ENCODE results near the gene SPAG9.

DNA sequence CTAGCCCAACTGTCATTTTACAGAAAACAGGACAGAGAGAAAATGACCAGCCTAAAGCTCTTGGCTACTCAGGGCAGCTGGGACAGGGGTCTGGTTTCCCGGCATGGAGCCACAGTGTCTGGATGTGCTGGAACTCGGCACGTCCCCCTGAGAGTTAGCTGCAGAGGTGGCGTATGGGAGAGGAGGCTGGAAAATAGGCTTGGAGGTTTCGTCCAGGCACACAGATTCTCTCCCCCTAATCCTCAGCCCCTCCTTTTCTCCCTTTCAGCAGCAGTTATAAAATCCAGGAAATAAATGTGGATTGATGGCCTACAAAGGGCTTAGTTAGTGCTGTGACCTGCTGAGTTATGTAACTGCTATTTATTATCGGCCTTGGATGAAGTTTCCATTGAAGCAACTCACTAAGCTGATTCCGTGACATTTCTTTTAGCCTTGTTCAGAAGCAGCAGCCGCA is 165.0 kb downstream of the SPAG9 start:
- TF ChIP-seq, protein P1, sequence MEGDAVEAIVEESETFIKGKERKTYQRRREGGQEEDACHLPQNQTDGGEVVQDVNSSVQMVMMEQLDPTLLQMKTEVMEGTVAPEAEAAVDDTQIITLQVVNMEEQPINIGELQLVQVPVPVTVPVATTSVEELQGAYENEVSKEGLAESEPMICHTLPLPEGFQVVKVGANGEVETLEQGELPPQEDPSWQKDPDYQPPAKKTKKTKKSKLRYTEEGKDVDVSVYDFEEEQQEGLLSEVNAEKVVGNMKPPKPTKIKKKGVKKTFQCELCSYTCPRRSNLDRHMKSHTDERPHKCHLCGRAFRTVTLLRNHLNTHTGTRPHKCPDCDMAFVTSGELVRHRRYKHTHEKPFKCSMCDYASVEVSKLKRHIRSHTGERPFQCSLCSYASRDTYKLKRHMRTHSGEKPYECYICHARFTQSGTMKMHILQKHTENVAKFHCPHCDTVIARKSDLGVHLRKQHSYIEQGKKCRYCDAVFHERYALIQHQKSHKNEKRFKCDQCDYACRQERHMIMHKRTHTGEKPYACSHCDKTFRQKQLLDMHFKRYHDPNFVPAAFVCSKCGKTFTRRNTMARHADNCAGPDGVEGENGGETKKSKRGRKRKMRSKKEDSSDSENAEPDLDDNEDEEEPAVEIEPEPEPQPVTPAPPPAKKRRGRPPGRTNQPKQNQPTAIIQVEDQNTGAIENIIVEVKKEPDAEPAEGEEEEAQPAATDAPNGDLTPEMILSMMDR (IDR thresholded peaks at IDR 0.05; ENCODE audit: poor library complexity) = no peak
- TF ChIP-seq EZH2phosphoT487 (IDR thresholded peaks at IDR 0.05; ENCODE audit: low read depth, severe bottlenecking, unreplicated experiment) (no peak), EZH2 (IDR thresholded peaks at IDR 0.05; ENCODE audit: borderline replicate concordance) (no peak)

Data from hepatocyte (in vitro differentiated cells).